Skeletal muscle satellite cell (primary cell): ENCODE results near the gene MICAL3. TPM values are rescaled to one million over a fixed set of nuclear protein-coding genes. Genes with fewer than 3 reads are reported as not detected.
"Not testable (repeated sequence)": the region's sequence is repeated elsewhere in the genome, so short reads cannot be mapped to it uniquely, and the experiment has no call there.

Source experiments
- H3K27me3 ChIP-seq: 2 replicates; pipeline ENCODE4 v1.7.0; 2013; ENCODE audit warnings: low read length; ENCODE audit not compliant: control insufficient read depth, insufficient read depth
- H3K36me3 ChIP-seq: 2 replicates; pipeline ENCODE4 v1.7.0; 2013; ENCODE audit warnings: mild to moderate bottlenecking, control low read depth, low read length; ENCODE audit not compliant: insufficient read depth
- H3K4me1 ChIP-seq: 2 replicates; pipeline ENCODE4 v1.7.0; 2013; ENCODE audit warnings: low read length; ENCODE audit not compliant: control insufficient read depth, insufficient read depth
- H3K4me2 ChIP-seq: 2 replicates; pipeline ENCODE4 v1.7.0; 2013; ENCODE audit warnings: mild to moderate bottlenecking, low read length
- H3K4me3 ChIP-seq: 2 replicates; pipeline ENCODE4 v1.7.0; 2013; ENCODE audit warnings: low read length
- H3K9ac ChIP-seq: 2 replicates; pipeline ENCODE4 v1.7.0; 2013; ENCODE audit warnings: mild to moderate bottlenecking, low read depth, low read length, moderate library complexity
- H3K9me3 ChIP-seq: replicated peaks from 2 replicates; pipeline ENCODE4 v1.7.0; 2013; ENCODE audit warnings: mild to moderate bottlenecking, control low read depth, low read length
- total RNA-seq: library from RNA; depleted of rRNA; stranded (reverse); fragments of >200 nt; gene quantifications from 2 replicates; pipeline ENCODE4 v1.2.3, GENCODE V29; 2012; rRNA removed

MICAL3 gene, protein sequence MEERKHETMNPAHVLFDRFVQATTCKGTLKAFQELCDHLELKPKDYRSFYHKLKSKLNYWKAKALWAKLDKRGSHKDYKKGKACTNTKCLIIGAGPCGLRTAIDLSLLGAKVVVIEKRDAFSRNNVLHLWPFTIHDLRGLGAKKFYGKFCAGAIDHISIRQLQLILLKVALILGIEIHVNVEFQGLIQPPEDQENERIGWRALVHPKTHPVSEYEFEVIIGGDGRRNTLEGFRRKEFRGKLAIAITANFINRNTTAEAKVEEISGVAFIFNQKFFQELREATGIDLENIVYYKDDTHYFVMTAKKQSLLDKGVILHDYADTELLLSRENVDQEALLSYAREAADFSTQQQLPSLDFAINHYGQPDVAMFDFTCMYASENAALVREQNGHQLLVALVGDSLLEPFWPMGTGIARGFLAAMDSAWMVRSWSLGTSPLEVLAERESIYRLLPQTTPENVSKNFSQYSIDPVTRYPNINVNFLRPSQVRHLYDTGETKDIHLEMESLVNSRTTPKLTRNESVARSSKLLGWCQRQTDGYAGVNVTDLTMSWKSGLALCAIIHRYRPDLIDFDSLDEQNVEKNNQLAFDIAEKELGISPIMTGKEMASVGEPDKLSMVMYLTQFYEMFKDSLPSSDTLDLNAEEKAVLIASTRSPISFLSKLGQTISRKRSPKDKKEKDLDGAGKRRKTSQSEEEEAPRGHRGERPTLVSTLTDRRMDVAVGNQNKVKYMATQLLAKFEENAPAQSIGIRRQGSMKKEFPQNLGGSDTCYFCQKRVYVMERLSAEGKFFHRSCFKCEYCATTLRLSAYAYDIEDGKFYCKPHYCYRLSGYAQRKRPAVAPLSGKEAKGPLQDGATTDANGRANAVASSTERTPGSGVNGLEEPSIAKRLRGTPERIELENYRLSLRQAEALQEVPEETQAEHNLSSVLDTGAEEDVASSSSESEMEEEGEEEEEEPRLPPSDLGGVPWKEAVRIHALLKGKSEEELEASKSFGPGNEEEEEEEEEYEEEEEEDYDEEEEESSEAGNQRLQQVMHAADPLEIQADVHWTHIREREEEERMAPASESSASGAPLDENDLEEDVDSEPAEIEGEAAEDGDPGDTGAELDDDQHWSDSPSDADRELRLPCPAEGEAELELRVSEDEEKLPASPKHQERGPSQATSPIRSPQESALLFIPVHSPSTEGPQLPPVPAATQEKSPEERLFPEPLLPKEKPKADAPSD (N-terminal part only)
- total RNA-seq = 22.3 and 25.1 TPM in 2 replicates

DNA sequence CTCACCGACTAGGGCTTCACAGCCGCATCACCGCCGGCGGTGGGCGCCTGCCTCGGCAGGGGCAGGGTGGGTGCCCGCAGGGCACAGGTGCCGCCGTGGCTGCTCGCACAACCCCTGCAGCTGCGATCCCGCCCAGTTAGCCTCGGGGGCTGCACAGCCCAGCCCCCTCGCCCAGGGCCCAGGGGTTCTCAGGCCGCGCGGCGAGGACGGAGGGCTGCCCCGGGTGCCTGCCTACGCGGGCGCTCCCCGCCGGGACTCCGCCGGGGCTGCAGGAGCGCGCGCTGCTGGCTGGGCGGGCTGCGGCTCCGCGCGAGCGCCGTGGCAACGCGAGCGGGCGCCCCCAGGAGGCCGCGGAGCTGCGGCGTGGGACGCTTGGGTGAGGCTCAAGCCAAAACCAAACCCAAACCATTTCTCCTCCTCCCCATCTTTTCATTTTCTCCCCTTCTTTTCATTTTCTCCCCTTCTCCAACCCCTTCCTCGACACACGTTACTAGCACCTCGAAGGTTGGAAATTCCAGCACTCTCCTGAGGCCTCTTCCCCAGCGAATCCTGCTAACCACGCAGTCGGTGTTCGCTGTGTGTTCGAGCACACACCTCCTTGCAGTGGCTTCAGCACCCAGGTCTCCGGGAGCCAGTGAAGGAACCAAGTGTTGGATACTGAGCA, at the start of gene MICAL3:
TSS of gene MICAL3 (minus strand) at position 286 of the 664 bp plus-strand sequence. CDS start 117,749 bp downstream, outside the sequence.
- H3K4me1 ChIP-seq = peaks cover 18% of the 10 kb centered on the region
- peak within 1 kb of the TSS; percentile 56 for H3K9ac ChIP-seq

GRCh38 chr22:18073927-18074326, 49.6 kb upstream of the MICAL3 start:
- not testable (repeated sequence) for H3K4me2 ChIP-seq, H3K4me3 ChIP-seq, H3K9me3 ChIP-seq, H3K36me3 ChIP-seq, H3K27me3 ChIP-seq, H3K9ac ChIP-seq
- H3K4me1 ChIP-seq = peaks cover 11% of the 10 kb centered on the region

More for the DNA sequence above, at the start of gene MICAL3:
- Histone ChIP-seq H3K27me3 (no peaks in the 10 kb centered on the region), H3K4me3 (peak within 1 kb of the TSS; percentile 77), H3K4me2 (peak within 1 kb of the TSS; percentile 98), H3K36me3 (no peaks in the 10 kb centered on the region), H3K9me3 (no peaks in the 10 kb centered on the region)

DNA sequence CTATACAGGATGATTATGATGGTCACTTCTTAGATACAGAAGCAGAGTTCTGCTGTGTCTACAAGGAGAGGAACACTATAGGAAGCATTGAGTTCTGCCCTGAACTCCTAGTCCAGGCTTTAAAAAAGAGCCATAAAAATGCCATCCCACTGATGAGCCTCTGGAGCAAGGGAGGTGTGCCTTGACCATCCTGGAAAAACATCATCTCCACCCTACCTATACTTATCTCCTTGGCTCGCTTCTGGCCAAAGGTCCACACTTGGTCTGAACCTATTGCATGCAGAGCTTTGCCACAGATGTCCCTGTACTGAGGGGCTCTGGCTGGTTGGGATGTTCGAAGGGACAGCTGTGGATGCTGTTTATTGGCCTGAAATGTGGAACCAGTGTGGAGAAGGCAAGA, 49.1 kb upstream of the MICAL3 start:
- Histone ChIP-seq H3K4me2 (no peak overlapping the region), H3K4me1 (peaks cover 8% of the 10 kb centered on the region), H3K27me3 (no peaks in the 10 kb centered on the region), H3K36me3 (no peaks in the 10 kb centered on the region), H3K9me3 (no peaks in the 10 kb centered on the region), H3K9ac (no peak overlapping the region), H3K4me3 (no peak overlapping the region)

GRCh38 chr22:18071968-18072310, 47.6 kb upstream of the MICAL3 start:
- H3K9ac ChIP-seq = no peak overlapping the region

GRCh38 chr22:18071307-18071967, 47.1 kb upstream of the MICAL3 start:
- H3K4me2 ChIP-seq, H3K4me3 ChIP-seq, H3K9ac ChIP-seq, H3K27me3 ChIP-seq, H3K36me3 ChIP-seq, H3K9me3 ChIP-seq: not testable (repeated sequence)
- peaks cover 14% of the 10 kb centered on the region for H3K4me1 ChIP-seq

More at GRCh38 chr22:18071968-18072310, 47.6 kb upstream of the MICAL3 start:
- H3K27me3 ChIP-seq = no peaks in the 10 kb centered on the region
- H3K36me3 ChIP-seq = no peaks in the 10 kb centered on the region
- no peaks in the 10 kb centered on the region for H3K9me3 ChIP-seq
- H3K4me3 ChIP-seq = no peak overlapping the region
- no peak overlapping the region for H3K4me2 ChIP-seq
- H3K4me1 ChIP-seq = peaks cover 17% of the 10 kb centered on the region

- Histone ChIP-seq H3K4me2 (no peak overlapping the region), H3K4me3 (no peak overlapping the region), H3K36me3 (no peaks in the 10 kb centered on the region), H3K9ac (no peak overlapping the region), H3K27me3 (peaks cover 8% of the 10 kb centered on the region), H3K9me3 (no peaks in the 10 kb centered on the region), H3K4me1 (peaks cover 14% of the 10 kb centered on the region)
These were observed 46.4 kb upstream of the MICAL3 start for GRCh38 chr22:18070556-18071306.

DNA sequence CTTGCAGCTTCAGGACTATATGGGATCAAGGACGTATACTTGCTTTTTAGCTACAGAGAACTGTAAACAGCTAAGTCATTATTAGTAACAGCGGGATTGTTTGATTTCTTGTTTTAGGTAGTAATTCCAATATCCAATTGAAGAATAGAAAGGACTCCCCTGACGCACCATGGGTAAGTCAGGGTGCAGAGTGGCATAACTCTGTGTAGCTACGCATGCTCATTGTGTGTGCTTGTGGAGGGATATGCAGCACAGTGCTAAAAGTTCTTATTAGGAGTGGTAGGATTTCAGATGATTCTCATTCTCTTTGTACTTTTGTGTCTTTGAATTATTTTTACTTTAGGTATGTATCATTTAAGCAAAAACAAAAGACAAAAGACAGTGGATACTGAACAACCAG, 45.7 kb upstream of the MICAL3 start:
- H3K4me1 ChIP-seq = peaks cover 14% of the 10 kb centered on the region
- H3K4me3 ChIP-seq = no peak overlapping the region
- no peaks in the 10 kb centered on the region for H3K9me3 ChIP-seq
- no peak overlapping the region for H3K4me2 ChIP-seq
- H3K27me3 ChIP-seq = peaks cover 14% of the 10 kb centered on the region
- no peak overlapping the region for H3K9ac ChIP-seq
- H3K36me3 ChIP-seq = no peaks in the 10 kb centered on the region

DNA sequence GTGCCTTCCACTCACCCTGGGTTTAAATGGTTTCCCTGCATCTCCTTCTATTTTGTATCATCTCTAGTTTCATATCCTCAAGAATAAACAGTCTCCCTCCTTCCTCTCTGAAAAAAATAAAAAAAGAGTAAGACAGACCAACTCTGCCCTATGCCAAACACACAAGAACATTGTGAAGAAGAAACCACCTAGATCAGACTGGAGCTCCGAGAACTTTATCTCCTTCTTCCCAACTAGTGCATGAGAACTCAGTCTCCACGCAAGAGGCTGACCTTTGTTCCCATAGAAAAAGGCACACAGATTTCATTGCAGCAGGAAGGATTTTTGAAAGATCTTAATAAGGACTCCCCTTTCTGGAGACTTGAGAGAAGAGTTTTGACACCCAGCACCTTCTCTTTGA, 44.7 kb upstream of the MICAL3 start:
- H3K9ac ChIP-seq = no peak overlapping the region
- H3K4me3 ChIP-seq = no peak overlapping the region
- H3K4me2 ChIP-seq = no peak overlapping the region
- H3K4me1 ChIP-seq = peaks cover 14% of the 10 kb centered on the region
- H3K9me3 ChIP-seq = no peaks in the 10 kb centered on the region
- peaks cover 14% of the 10 kb centered on the region for H3K27me3 ChIP-seq
- no peaks in the 10 kb centered on the region for H3K36me3 ChIP-seq

DNA sequence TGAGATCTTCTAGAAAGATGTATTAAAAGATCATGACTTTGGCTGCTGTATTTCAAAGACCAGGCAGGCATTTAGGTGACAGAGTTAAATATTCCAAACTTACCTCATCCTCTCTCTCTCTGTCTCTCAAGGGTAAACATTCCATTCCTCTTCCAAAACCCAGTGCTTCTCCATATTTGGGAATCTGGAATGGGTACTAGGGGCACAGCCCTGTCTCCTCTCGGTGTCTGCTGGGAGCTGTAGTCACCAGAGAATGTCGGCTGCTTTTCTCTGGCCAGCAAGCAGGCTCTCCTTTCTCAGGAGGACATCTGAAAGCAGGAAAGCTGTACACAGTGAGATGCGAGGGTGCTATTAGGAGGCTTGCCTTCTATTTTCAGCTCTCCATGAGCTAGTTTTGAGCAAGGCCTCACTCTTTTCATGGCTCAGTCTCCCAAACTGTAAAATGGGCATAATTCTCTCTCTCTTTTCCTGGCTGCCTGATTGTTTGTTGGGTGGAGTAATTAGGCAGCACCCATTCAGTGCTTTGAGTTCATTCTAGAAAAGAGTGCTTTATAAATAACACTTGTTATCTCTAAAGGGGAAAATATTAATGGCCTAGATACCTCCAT, 44.1 kb upstream of the MICAL3 start:
- H3K4me1 ChIP-seq = peaks cover 14% of the 10 kb centered on the region

More for the DNA sequence above, 44.1 kb upstream of the MICAL3 start:
- H3K27me3 ChIP-seq = peaks cover 14% of the 10 kb centered on the region
- H3K4me2 ChIP-seq = no peak overlapping the region
- no peak overlapping the region for H3K4me3 ChIP-seq
- no peaks in the 10 kb centered on the region for H3K9me3 ChIP-seq
- H3K36me3 ChIP-seq = no peaks in the 10 kb centered on the region
- H3K9ac ChIP-seq = no peak overlapping the region
